Liver (tissue), 9 donors: ENCODE results near the gene ARNT2. TPM values are rescaled to one million over a fixed set of nuclear protein-coding genes. Genes with fewer than 3 reads are reported as not detected.

Experiments
- DNase-seq: peaks from one replicate; pipeline ENCODE4 v3.0.0-alpha.2; 2017; ENCODE audit warnings: low spot score
- H3K27ac ChIP-seq, 2 donors: one replicate each; pipeline ENCODE4 v1.7.0; 2013; ENCODE audit warnings: inconsistent platforms in 2 of 2, low read length in 2 of 2, control low read depth in 1 of 2, low read depth in 1 of 2, mild to moderate bottlenecking in 1 of 2
- H3K27me3 ChIP-seq, 4 donors: one replicate each; pipeline versions ENCODE4 v1.6.1 to v1.7.0; 2013; ENCODE audit warnings: low read length in 3 of 4, inconsistent platforms in 1 of 4, mild to moderate bottlenecking in 1 of 4, moderate library complexity in 1 of 4; ENCODE audit not compliant: control insufficient read depth in 4 of 4, insufficient read depth in 4 of 4
- H3K36me3 ChIP-seq, 4 donors: one replicate each; pipeline versions ENCODE4 v1.6.1 to v1.7.0; 2013; ENCODE audit warnings: low read length in 3 of 4, mild to moderate bottlenecking in 3 of 4, low read depth in 1 of 4, moderate library complexity in 1 of 4; ENCODE audit not compliant: control insufficient read depth in 4 of 4, insufficient read depth in 3 of 4
- H3K4me1 ChIP-seq, 4 donors: one replicate each; pipeline versions ENCODE4 v1.6.1 to v1.7.0; 2013; ENCODE audit warnings: low read length in 3 of 4, mild to moderate bottlenecking in 3 of 4, moderate library complexity in 1 of 4; ENCODE audit not compliant: control insufficient read depth in 4 of 4, insufficient read depth in 4 of 4
- H3K4me3 ChIP-seq, 3 donors: one replicate each; pipeline versions ENCODE4 v1.6.1 to v1.7.0; 2013; ENCODE audit warnings: low read length in 3 of 3, control low read depth in 1 of 3, low read depth in 1 of 3, mild to moderate bottlenecking in 1 of 3
- H3K9ac ChIP-seq, 2 donors: one replicate each; pipeline ENCODE4 v1.7.0; 2013; ENCODE audit warnings: low read length in 2 of 2, mild to moderate bottlenecking in 2 of 2, moderate library complexity in 2 of 2, control low read depth in 1 of 2, low read depth in 1 of 2
- H3K9me3 ChIP-seq, 4 donors: one replicate each; pipeline versions ENCODE4 v1.6.1 to v1.7.0; 2013; ENCODE audit warnings: low read length in 3 of 4; ENCODE audit not compliant: control insufficient read depth in 4 of 4
- CTCF ChIP-seq: fragments of 150-350 bp; IDR thresholded peaks from 2 replicates; pipeline ENCODE4 v1.5.1; 2017; ENCODE audit warnings: improper control_type of control experiment, low read depth, low read length; ENCODE audit not compliant: missing input control
- EGR1 ChIP-seq, 2 donors: IDR thresholded peaks; 2 replicates each; pipeline ENCODE4 v1.6.1; 2016 to 2018; ENCODE audit warnings: antibody characterized with exemption in 2 of 2, low read depth in 2 of 2
- FOXA1 ChIP-seq: IDR thresholded peaks from 2 replicates; pipeline ENCODE4 v1.6.1; 2016; ENCODE audit warnings: antibody characterized with exemption
- FOXA2 ChIP-seq: IDR thresholded peaks from 2 replicates; pipeline ENCODE4 v1.6.1; 2016; ENCODE audit warnings: antibody characterized with exemption
- GABPA ChIP-seq, 2 donors: IDR thresholded peaks in 1 of 2; conservative IDR thresholded peaks in 1 of 2; 2 replicates each; pipeline ENCODE4 v1.6.1; 2016; ENCODE audit warnings: antibody characterized with exemption in 2 of 2, mild to moderate bottlenecking in 1 of 2, moderate library complexity in 1 of 2
- HNF4A ChIP-seq, 2 donors: conservative IDR thresholded peaks; 2 replicates each; pipeline ENCODE4 v1.6.1; 2016; ENCODE audit warnings: antibody characterized with exemption in 2 of 2, mild to moderate bottlenecking in 2 of 2
- HNF4G ChIP-seq: IDR thresholded peaks from 2 replicates; pipeline ENCODE4 v1.6.1; 2016; ENCODE audit warnings: antibody characterized with exemption
- JUND ChIP-seq, 2 donors: IDR thresholded peaks; 2 replicates each; pipeline ENCODE4 v1.6.1; 2016; ENCODE audit warnings: antibody characterized with exemption in 2 of 2
- MAX ChIP-seq: IDR thresholded peaks from 2 replicates; pipeline ENCODE4 v1.6.1; 2016; ENCODE audit warnings: antibody characterized with exemption
- RAD21 ChIP-seq, 2 donors: IDR thresholded peaks; 2 replicates each; pipeline ENCODE4 v1.6.1; 2016; ENCODE audit warnings: antibody characterized with exemption in 2 of 2, mild to moderate bottlenecking in 2 of 2
- REST ChIP-seq: IDR thresholded peaks from 2 replicates; pipeline ENCODE4 v1.6.1; 2016; ENCODE audit warnings: antibody characterized with exemption, mild to moderate bottlenecking
- RXRA ChIP-seq, 2 donors: IDR thresholded peaks; 2 replicates each; pipeline ENCODE4 v1.6.1; 2017 to 2018; ENCODE audit warnings: antibody characterized with exemption in 2 of 2, mild to moderate bottlenecking in 1 of 2
- SP1 ChIP-seq: IDR thresholded peaks from 2 replicates; pipeline ENCODE4 v1.6.1; 2018; ENCODE audit warnings: antibody characterized with exemption, mild to moderate bottlenecking
- TAF1 ChIP-seq: conservative IDR thresholded peaks from 2 replicates; pipeline ENCODE4 v1.6.1; 2016; ENCODE audit warnings: antibody characterized with exemption, mild to moderate bottlenecking
- ZBTB33 ChIP-seq: IDR thresholded peaks from 2 replicates; pipeline ENCODE4 v1.6.1; 2016; ENCODE audit warnings: antibody characterized with exemption
- WGBS: extraction: QIAGEN DNeasy Blood & Tissue Kit; methylation state at CpG from one replicate; pipeline ENCODE4 v1.1.7; 2013; 5-methylcytosine and 5-hydroxymethylcytosine counted together
- polyA plus RNA-seq, 2 donors: library from polyadenylated mRNA; stranded (reverse) in 1 of 2; unstranded in 1 of 2; fragments of 200-250 nt in 1 of 2; fragments of >200 nt in 1 of 2; fragmentation: Nextera tagmentation in 1 of 2; extraction: Ambion mirVana in 1 of 2; gene quantifications; one replicate each; pipeline versions ENCODE4 v1.2.1 to v1.2.3, GENCODE V29; 2013 to 2015
- total RNA-seq, 2 donors: library from RNA; depleted of rRNA; stranded (reverse); fragments of >200 nt; gene quantifications; one replicate each; pipeline ENCODE4 v1.2.3, GENCODE V29; 2014
- donor health status: healthy.
- donor health status: healthy.
- donor health status: healthy.
- donor health status: healthy.
- donor health status: healthy.

The ARNT2 gene
- total and polyA plus RNA-seq, 4 donors, result 0.17 to 0.92 (median 0.54) TPM

- WGBS, result 78% methylated on average over 3 of the region's 3 CpGs
- DNase-seq, result no peak
Observed at GRCh38 chr15:80384432-80384831, 19.8 kb upstream of the ARNT2 start.

GRCh38 chr15:80386151-80386550, 18.0 kb upstream of the ARNT2 start:
- Histone ChIP-seq H3K9me3 (no peaks in the 10 kb centered on the region), H3K27ac (no peak overlapping the region), H3K4me3 (no peak overlapping the region), H3K9ac (no peak overlapping the region), H3K36me3 (no peaks in the 10 kb centered on the region), H3K27me3 (no peaks in the 10 kb centered on the region), H3K4me1 (no peaks in the 10 kb centered on the region)
- 83% methylated on average over 1 of the region's 1 CpG for WGBS
- no peak for DNase-seq
- no peak for TF ChIP-seq JUND (IDR thresholded peaks at IDR 0.05)
- TF ChIP-seq HNF4A (conservative IDR thresholded peaks at IDR 0.05), result no peak
- no peak for TF ChIP-seq RAD21 (IDR thresholded peaks at IDR 0.05)
- no peak for TF ChIP-seq TAF1
- TF ChIP-seq FOXA2, result no peak
- no peak for TF ChIP-seq SP1
- TF ChIP-seq REST, result no peak
- TF ChIP-seq GABPA (IDR thresholded peaks at IDR 0.05 in 1 of 2, conservative IDR thresholded peaks at IDR 0.05 in 1 of 2), result no peak
- no peak for TF ChIP-seq FOXA1
- no peak for TF ChIP-seq HNF4G
- no peak for TF ChIP-seq ZBTB33
- TF ChIP-seq MAX, result no peak
- no peak for TF ChIP-seq EGR1 (IDR thresholded peaks at IDR 0.05; ENCODE audit: low read depth in 2 of 2)
- TF ChIP-seq RXRA (IDR thresholded peaks at IDR 0.05), result no peak

More at GRCh38 chr15:80384432-80384831, 19.8 kb upstream of the ARNT2 start:
- Histone ChIP-seq H3K36me3 (no peaks in the 10 kb centered on the region), H3K4me1 (no peaks in the 10 kb centered on the region), H3K9ac (no peak overlapping the region), H3K9me3 (no peaks in the 10 kb centered on the region), H3K27ac (no peak overlapping the region), H3K27me3 (no peaks in the 10 kb centered on the region), H3K4me3 (no peak overlapping the region)
- no peak for TF ChIP-seq SP1
- TF ChIP-seq HNF4G, result no peak
- no peak for TF ChIP-seq CTCF
- no peak for TF ChIP-seq HNF4A (conservative IDR thresholded peaks at IDR 0.05)
- TF ChIP-seq GABPA (IDR thresholded peaks at IDR 0.05 in 1 of 2, conservative IDR thresholded peaks at IDR 0.05 in 1 of 2), result no peak
- TF ChIP-seq RXRA (IDR thresholded peaks at IDR 0.05), result no peak
- TF ChIP-seq RAD21 (IDR thresholded peaks at IDR 0.05), result no peak
- TF ChIP-seq ZBTB33, result no peak
- no peak for TF ChIP-seq TAF1
- no peak for TF ChIP-seq EGR1 (IDR thresholded peaks at IDR 0.05; ENCODE audit: low read depth in 2 of 2)
